GM12878 (cell line): ENCODE results near the gene TULP4. TPM values are rescaled to one million over a fixed set of nuclear protein-coding genes. Genes with fewer than 3 reads are reported as not detected.

Experiments used
- ATAC-seq: fragments of 200-7000 bp; cut with Tn5 transposase; 3 replicates; pipeline ENCODE4 v1.9.1; 2020; ENCODE audit warnings: mild to moderate bottlenecking, moderate library complexity
- BruUV-seq: library from RNA; stranded (reverse); fragments of 400-500 nt; replicated peaks from 2 replicates; lab custom pipeline; 2021; lab: Mats Ljungman, UMichigan
- CTCF ChIA-PET: fragments of 300-600 bp; sonication (Branson Sonifier 250); formaldehyde crosslinking; extraction: SDS; loops from one replicate; lab custom pipeline; 2021; ENCODE audit warnings: inconsistent platforms; lab: Yijun Ruan, JAX
- POLR2A ChIA-PET: fragments of 350-600 bp; formaldehyde crosslinking; extraction: SDS; loops from one replicate; lab custom pipeline; 2021; ENCODE audit warnings: inconsistent platforms; lab: Charles Lee
- RAD21 ChIA-PET: fragments of 300-600 bp; sonication (Branson Sonifier 250); formaldehyde crosslinking; loops from one replicate; lab custom pipeline; 2023; ENCODE audit warnings: antibody characterized with exemption; ENCODE audit not compliant: unreplicated experiment; lab: Charles Lee
- SMC1A ChIA-PET: fragments of 300-600 bp; sonication (Branson Sonifier 250); formaldehyde crosslinking; loops from one replicate; lab custom pipeline; 2023; ENCODE audit not compliant: unreplicated experiment, uncharacterized antibody; lab: Charles Lee
- DNase-seq: peaks from one replicate; pipeline ENCODE4 v3.0.0-alpha.2; 2011; ENCODE audit warnings: low read depth, low spot score
- FAIRE-seq: peaks from 3 replicates; lab custom pipeline; 2011; peaks lifted over from hg19 to GRCh38; lab: Jason Lieb, UNC
- H2AFZ ChIP-seq: 2 replicates; pipeline ENCODE4 v1.6.0; 2011; ENCODE audit warnings: low read depth, low read length, control low read depth; ENCODE audit not compliant: control insufficient read depth
- H3K27ac ChIP-seq: 2 replicates; pipeline ENCODE4 v1.5.1; 2011; ENCODE audit warnings: control low read depth; ENCODE audit not compliant: control insufficient read depth, insufficient read depth
- H3K27me3 ChIP-seq, 2 experiments: replicated peaks in 1 of 2; 2 replicates each; pipeline versions ENCODE4 v1.6.0 to v1.6.1; 2011; ENCODE audit warnings: low read length in 1 of 2; ENCODE audit not compliant: control insufficient read depth in 2 of 2, insufficient read depth in 2 of 2
- H3K36me3 ChIP-seq, 2 experiments: 2 replicates each; pipeline ENCODE4 v1.5.1; 2011; ENCODE audit warnings: low read length in 1 of 2; ENCODE audit not compliant: control insufficient read depth in 2 of 2, insufficient read depth in 2 of 2
- H3K4me1 ChIP-seq: 2 replicates; pipeline ENCODE4 v1.6.1; 2011; ENCODE audit warnings: mild to moderate bottlenecking, low read length, moderate library complexity, mixed read lengths; ENCODE audit not compliant: control insufficient read depth, insufficient read depth
- H3K4me2 ChIP-seq: 2 replicates; pipeline ENCODE4 v1.6.0; 2011; ENCODE audit warnings: control low read depth; ENCODE audit not compliant: control insufficient read depth, insufficient read depth
- H3K4me3 ChIP-seq: fragments of 200-600 bp; sonication (generic); 2 replicates; pipeline ENCODE4 v1.5.1; 2016
- H3K79me2 ChIP-seq: 2 replicates; pipeline ENCODE4 v1.6.0; 2011; ENCODE audit warnings: low read length; ENCODE audit not compliant: control insufficient read depth, insufficient read depth
- H3K9ac ChIP-seq: 2 replicates; pipeline ENCODE4 v1.8.0; 2011; ENCODE audit warnings: low read length, control low read depth, mixed read lengths; ENCODE audit not compliant: control insufficient read depth, insufficient read depth
- H3K9me3 ChIP-seq: replicated peaks from 3 replicates; pipeline ENCODE4 v1.5.1; 2011; ENCODE audit warnings: mild to moderate bottlenecking, low read length; ENCODE audit not compliant: control insufficient read depth, insufficient read depth
- H4K20me1 ChIP-seq: 2 replicates; pipeline ENCODE4 v1.6.0; 2011; ENCODE audit not compliant: control insufficient read depth, insufficient read depth
- ATF7 ChIP-seq: fragments of 450-650 bp; IDR thresholded peaks from 2 replicates; pipeline ENCODE4 v1.6.1; 2016; ENCODE audit warnings: low read depth, mild to moderate bottlenecking
- KDM1A ChIP-seq: fragments of 200-600 bp; sonication (generic); IDR thresholded peaks from 2 replicates; pipeline ENCODE4 v1.6.1; 2016; ENCODE audit warnings: borderline replicate concordance
- KLF5 ChIP-seq: fragments of 450-650 bp; IDR thresholded peaks from 2 replicates; pipeline ENCODE4 v1.6.1; 2014; ENCODE audit warnings: mild to moderate bottlenecking; ENCODE audit not compliant: partially characterized antibody
- MEF2A ChIP-seq: IDR thresholded peaks from 2 replicates; pipeline ENCODE4 v1.6.1; 2011; ENCODE audit warnings: low read depth, mild to moderate bottlenecking, low read length, moderate library complexity; ENCODE audit not compliant: insufficient read depth
- MTA2 ChIP-seq: fragments of 450-650 bp; IDR thresholded peaks from 2 replicates; pipeline ENCODE4 v1.6.1; 2016; ENCODE audit warnings: low read depth, mild to moderate bottlenecking, moderate library complexity
- NBN ChIP-seq: fragments of 450-650 bp; IDR thresholded peaks from 2 replicates; pipeline ENCODE4 v1.6.1; 2016
- NFXL1 ChIP-seq: fragments of 450-650 bp; IDR thresholded peaks from 2 replicates; pipeline ENCODE4 v1.6.1; 2017; ENCODE audit warnings: antibody characterized with exemption, mild to moderate bottlenecking, borderline replicate concordance
- NR2C2 ChIP-seq: IDR thresholded peaks from 2 replicates; pipeline ENCODE4 v1.6.1; 2011; ENCODE audit warnings: borderline replicate concordance, low read depth; ENCODE audit not compliant: control insufficient read depth, insufficient read length
- NRF1 ChIP-seq: conservative IDR thresholded peaks from 2 replicates; pipeline ENCODE4 v1.6.1; 2011; ENCODE audit warnings: mild to moderate bottlenecking, low read depth, low read length, improper control_type of control experiment
- PML ChIP-seq: IDR thresholded peaks from 2 replicates; pipeline ENCODE4 v1.6.1; 2012; ENCODE audit warnings: low read length, inconsistent platforms
- RAD21 ChIP-seq: IDR thresholded peaks from 2 replicates; pipeline ENCODE4 v1.6.1; 2011; ENCODE audit warnings: mild to moderate bottlenecking, low read depth, low read length, moderate library complexity; ENCODE audit not compliant: insufficient read depth
- RFX5 ChIP-seq: IDR thresholded peaks from 2 replicates; pipeline ENCODE4 v1.6.1; 2011; ENCODE audit warnings: low read depth, low read length, improper control_type of control experiment
- SMAD5 ChIP-seq: IDR thresholded peaks from 2 replicates; pipeline ENCODE4 v1.6.1; 2016; ENCODE audit warnings: antibody characterized with exemption, low read depth
- SP1 ChIP-seq: IDR thresholded peaks from one replicate; pipeline ENCODE4 v1.6.1; 2011; ENCODE audit warnings: low read depth, low read length
- SREBF1 ChIP-seq: IDR thresholded peaks from 2 replicates; pipeline ENCODE4 v1.6.1; 2012; ENCODE audit warnings: mild to moderate bottlenecking, low read length
- STAT1 ChIP-seq: fragments of 450-650 bp; conservative IDR thresholded peaks from 2 replicates; pipeline ENCODE4 v1.6.1; 2014; ENCODE audit warnings: antibody characterized with exemption, mild to moderate bottlenecking
- TCF12 ChIP-seq: IDR thresholded peaks from 2 replicates; pipeline ENCODE4 v1.6.1; 2011; ENCODE audit warnings: low read depth, mild to moderate bottlenecking, low read length
- ZNF24 ChIP-seq: fragments of 450-650 bp; IDR thresholded peaks from 2 replicates; pipeline ENCODE4 v1.6.1; 2017; ENCODE audit warnings: antibody characterized with exemption, mild to moderate bottlenecking
- ZSCAN29 ChIP-seq: fragments of 450-650 bp; IDR thresholded peaks from 2 replicates; pipeline ENCODE4 v1.6.1; 2017; ENCODE audit warnings: mild to moderate bottlenecking, moderate library complexity
- ZZZ3 ChIP-seq: IDR thresholded peaks from 2 replicates; pipeline ENCODE4 v1.6.1; 2011; ENCODE audit warnings: low read depth; ENCODE audit not compliant: control insufficient read depth, insufficient read length
- WGBS: methylation state at CpG from one replicate; pipeline ENCODE4 v1.1.6; 2016; ENCODE audit warnings: low lambda C conversion rate; ENCODE audit not compliant: insufficient replicate concordance, insufficient coverage; ENCODE audit errors: missing lambda C conversion rate; 5-methylcytosine and 5-hydroxymethylcytosine counted together
- in situ Hi-C: fragments of 300-500 bp; cut with MboI; formaldehyde crosslinking; loops from 9 replicates; pipeline ENCODE4 v1.14.3; 2018; ENCODE audit warnings: mixed read lengths
- intact Hi-C: fragments of 100-400 bp; cut with micrococcal nuclease; formaldehyde crosslinking; loops from one replicate; pipeline ENCODE4 v1.14.2; 2022; ENCODE audit not compliant: unreplicated experiment
- polyA plus RNA-seq, 11 experiments: library from polyadenylated mRNA; depleted of rRNA in 4 of 11; unstranded in 6 of 11; stranded (reverse) in 5 of 11; fragments of >200 nt; fragmentation: Nextera tagmentation in 4 of 11; fragmentation: Illumina TruSeq in 1 of 11; extraction: Ambion mirVana in 4 of 11; extraction: Trizol in 1 of 11; gene quantifications; 1 replicate in 1 of 11; 2 replicates in 10 of 11; pipeline versions ENCODE4 v1.2.1 to v1.2.3, GENCODE V29; 2011 to 2016; ENCODE audit warnings: inconsistent platforms in 2 of 11, missing spikeins in 2 of 11, low read depth in 1 of 11
- total RNA-seq, 4 experiments: library from RNA; depleted of rRNA in 3 of 4; stranded (reverse); fragments of >200 nt in 3 of 4; fragmentation: Illumina TruSeq in 1 of 4; extraction: Trizol in 1 of 4; gene quantifications; 2 replicates each; pipeline versions ENCODE4 v1.2.1 to v1.2.3, GENCODE V29; 2013 to 2021
- TF ChIP-seq, protein P1 (sequence below), 3 experiments: IDR thresholded peaks in 2 of 3; conservative IDR thresholded peaks in 1 of 3; 2 replicates each; pipeline ENCODE4 v1.5.1; 2011; ENCODE audit warnings: low read depth in 3 of 3, low read length in 3 of 3, mild to moderate bottlenecking in 3 of 3, control low read depth in 2 of 3, moderate library complexity in 2 of 3, inconsistent platforms in 1 of 3, mixed read lengths in 1 of 3; ENCODE audit not compliant: control insufficient read depth in 2 of 3, insufficient read depth in 1 of 3; ENCODE audit errors: extremely low read depth in 1 of 3

TULP4 gene
- total and polyA plus RNA-seq, 10 of the 15 experiments (the other 5 are each of a cell fraction or from before 2014, with no cell fraction given) = 0.73 to 31.8 (median 14.0) TPM

DNA sequence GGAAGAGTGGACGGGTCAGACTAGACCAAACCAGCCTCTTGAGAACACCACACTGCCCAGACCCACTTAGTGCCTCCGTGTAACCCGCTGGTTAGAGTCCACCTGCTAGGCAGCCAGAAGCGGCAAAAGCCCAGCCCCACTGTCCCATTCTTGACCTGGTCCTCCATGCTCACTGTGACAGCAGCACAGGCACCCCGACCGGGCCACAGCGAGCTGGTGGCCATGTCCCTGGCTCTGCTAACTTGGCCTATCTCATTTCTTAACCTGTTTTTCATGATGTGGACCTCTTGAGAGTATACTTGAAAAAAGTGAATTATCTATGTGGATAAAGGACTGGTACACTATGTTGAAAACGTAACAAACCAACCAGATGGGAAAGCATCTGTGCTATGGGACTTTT lies 202.7 kb downstream of the TULP4 start (continued):
- no peak for TF ChIP-seq RAD21
- TF ChIP-seq MEF2A = no peak
- no peak for TF ChIP-seq RFX5
- no peak for TF ChIP-seq TCF12

DNA sequence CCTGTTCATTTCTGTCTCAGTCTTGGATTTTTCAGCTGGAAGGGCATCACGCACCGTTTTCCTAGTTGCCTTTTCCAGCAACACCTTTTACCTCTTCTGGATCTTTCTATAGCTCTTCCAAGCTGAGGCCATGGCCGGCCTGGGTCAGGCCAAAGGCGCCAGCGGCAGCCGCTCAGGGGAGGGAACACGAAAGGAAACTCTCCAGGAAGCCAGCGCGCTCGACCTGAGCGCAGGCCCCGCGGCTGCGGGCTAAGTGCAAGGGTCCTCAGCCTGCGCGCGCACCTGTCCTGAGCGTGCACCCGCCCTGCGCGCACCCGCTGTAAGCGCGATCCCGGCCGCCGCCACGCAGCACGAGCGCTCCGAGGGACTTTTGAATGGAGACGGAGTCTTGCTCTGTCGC lies 203.8 kb downstream of the TULP4 start:
- H3K4me3 ChIP-seq = no peak overlapping the region
- H3K9me3 ChIP-seq = no peaks in the 10 kb centered on the region
- in situ Hi-C loops (loop anchor here (5.0 kb wide), 1 partner anchor 289 kb away; no protein-coding TSS in a partner anchor), intact Hi-C loops (loop anchor here (5.0 kb wide), 1 partner anchor 46 kb away; the partner anchor contains the start of gene TMEM181)
- peaks cover 13% of the 10 kb centered on the region for H3K4me1 ChIP-seq
- H3K36me3 ChIP-seq = no peaks in the 10 kb centered on the region
- ChIA-PET POLR2A (interaction anchor here (0.8 kb wide), 1 partner anchor 30 kb away, joined by 3 read pairs; no protein-coding TSS in a partner anchor), SMC1A (interaction anchor here (0.7 to 1.3 kb wide), 3 partner anchors 39 to 295 kb away, joined by 3 to 4 read pairs (median 3); no protein-coding TSS in a partner anchor), RAD21 (interaction anchor here (0.8 to 1.3 kb wide), 2 partner anchors 39 to 295 kb away, joined by 3 to 4 read pairs; no protein-coding TSS in a partner anchor), CTCF (interaction anchor here (0.6 to 1.6 kb wide), 3 partner anchors 272 to 302 kb away, joined by 4 to 7 read pairs (median 6); no protein-coding TSS in a partner anchor)
- H3K4me2 ChIP-seq = no peak overlapping the region
- H3K79me2 ChIP-seq = no peaks in the 10 kb centered on the region
- DNase-seq = no peak
- WGBS = 79% methylated on average over 32 of the region's 33 CpGs
- H3K9ac ChIP-seq = no peak overlapping the region
- FAIRE-seq = no peak
- H4K20me1 ChIP-seq = no peaks in the 10 kb centered on the region
- H2AFZ ChIP-seq = no peak overlapping the region
- no TSS peak for BruUV-seq
- TF ChIP-seq SP1 (no peak), KLF5 (no peak), NR2C2 (no peak), MTA2 (no peak), NRF1 (no peak), TCF12 (no peak), PML (no peak), ZSCAN29 (no peak), STAT1 (no peak), NFXL1 (no peak), KDM1A (no peak), ZZZ3 (no peak), SREBF1 (no peak), ATF7 (no peak), ZNF24 (no peak), SMAD5 (no peak), NBN (no peak)
- TF ChIP-seq, protein P1, sequence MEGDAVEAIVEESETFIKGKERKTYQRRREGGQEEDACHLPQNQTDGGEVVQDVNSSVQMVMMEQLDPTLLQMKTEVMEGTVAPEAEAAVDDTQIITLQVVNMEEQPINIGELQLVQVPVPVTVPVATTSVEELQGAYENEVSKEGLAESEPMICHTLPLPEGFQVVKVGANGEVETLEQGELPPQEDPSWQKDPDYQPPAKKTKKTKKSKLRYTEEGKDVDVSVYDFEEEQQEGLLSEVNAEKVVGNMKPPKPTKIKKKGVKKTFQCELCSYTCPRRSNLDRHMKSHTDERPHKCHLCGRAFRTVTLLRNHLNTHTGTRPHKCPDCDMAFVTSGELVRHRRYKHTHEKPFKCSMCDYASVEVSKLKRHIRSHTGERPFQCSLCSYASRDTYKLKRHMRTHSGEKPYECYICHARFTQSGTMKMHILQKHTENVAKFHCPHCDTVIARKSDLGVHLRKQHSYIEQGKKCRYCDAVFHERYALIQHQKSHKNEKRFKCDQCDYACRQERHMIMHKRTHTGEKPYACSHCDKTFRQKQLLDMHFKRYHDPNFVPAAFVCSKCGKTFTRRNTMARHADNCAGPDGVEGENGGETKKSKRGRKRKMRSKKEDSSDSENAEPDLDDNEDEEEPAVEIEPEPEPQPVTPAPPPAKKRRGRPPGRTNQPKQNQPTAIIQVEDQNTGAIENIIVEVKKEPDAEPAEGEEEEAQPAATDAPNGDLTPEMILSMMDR (IDR thresholded peaks at IDR 0.05 in 2 of 3, conservative IDR thresholded peaks at IDR 0.05 in 1 of 3; ENCODE audit: control insufficient read depth in 2 of 3, extremely low read depth in 1 of 3, insufficient read depth in 1 of 3, low read depth in 3 of 3, low read length in 3 of 3) = no peak
- TF ChIP-seq, all 136 proteins: peak for 0
- Histone ChIP-seq H3K27ac (no peak overlapping the region), H3K27me3 (no peaks in the 10 kb centered on the region)
- ATAC-seq = no peak
